GM21381 (cell line): ENCODE measurements around the gene AP4E1.
"Not testable (repeated sequence)": the region's sequence is repeated elsewhere in the genome, so short reads cannot be mapped to it uniquely, and the experiment has no call there.

ENCODE experiments used
- ATAC-seq: cut with Tn5 transposase; IDR thresholded peaks from one replicate; pipeline ENCODE4 v1.9.1; 2021; ENCODE audit warnings: mild to moderate bottlenecking, moderate library complexity; ENCODE audit not compliant: unreplicated experiment

Gene AP4E1

DNA sequence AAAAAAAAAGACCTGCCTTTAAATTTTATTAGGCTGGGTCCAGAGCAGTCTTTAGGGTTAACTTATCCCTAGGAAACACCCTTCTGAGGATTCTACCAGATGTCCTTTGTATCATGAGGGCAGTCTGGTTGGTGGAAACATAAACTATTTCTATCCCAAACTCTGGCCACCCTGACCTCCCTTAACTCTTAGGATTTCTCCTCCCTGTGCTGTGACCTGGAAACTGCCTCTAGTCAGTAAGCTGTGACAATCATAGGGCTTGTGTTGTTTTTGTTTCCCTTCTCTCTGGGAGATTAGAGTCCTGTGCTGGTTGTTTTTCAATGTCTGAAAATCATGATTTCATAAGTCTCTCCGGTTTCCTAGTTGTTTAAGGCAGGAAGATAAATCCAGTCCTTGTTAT is 108.1 kb downstream of the AP4E1 start:
- no peak for ATAC-seq

DNA sequence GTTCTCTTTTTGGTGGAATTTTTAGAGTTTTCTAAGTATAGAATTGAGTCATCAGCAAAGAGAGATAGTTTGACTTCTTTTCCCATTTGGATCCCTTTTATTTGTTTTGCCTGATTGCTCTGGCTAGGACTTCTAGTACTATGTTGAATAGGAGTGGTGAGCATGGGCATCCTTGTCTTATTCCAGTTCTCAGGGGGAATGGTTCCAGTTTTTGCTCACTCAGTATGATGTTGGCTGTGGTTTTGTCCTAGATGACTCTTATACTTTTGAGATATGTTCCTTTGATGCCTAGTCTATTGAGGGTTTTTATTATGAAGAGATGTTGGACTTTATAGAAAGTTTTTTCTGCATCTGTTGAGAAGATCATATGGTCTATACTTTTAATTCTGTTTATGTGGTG is 113.7 kb downstream of the AP4E1 start:
- no peak for ATAC-seq

- no peak for ATAC-seq
Measured at GRCh38 chr15:51023499-51023898, 115.0 kb downstream of the AP4E1 start.

- ATAC-seq: no peak
Measured at GRCh38 chr15:51024735-51025453, 116.4 kb downstream of the AP4E1 start.

- no peak for ATAC-seq
Measured at GRCh38 chr15:51025454-51025846, 117.0 kb downstream of the AP4E1 start.

- ATAC-seq: no peak
Measured at GRCh38 chr15:51030649-51031316, 122.3 kb downstream of the AP4E1 start.

- not testable (repeated sequence) for ATAC-seq
Measured at GRCh38 chr15:51037474-51037873, 129.0 kb downstream of the AP4E1 start.

DNA sequence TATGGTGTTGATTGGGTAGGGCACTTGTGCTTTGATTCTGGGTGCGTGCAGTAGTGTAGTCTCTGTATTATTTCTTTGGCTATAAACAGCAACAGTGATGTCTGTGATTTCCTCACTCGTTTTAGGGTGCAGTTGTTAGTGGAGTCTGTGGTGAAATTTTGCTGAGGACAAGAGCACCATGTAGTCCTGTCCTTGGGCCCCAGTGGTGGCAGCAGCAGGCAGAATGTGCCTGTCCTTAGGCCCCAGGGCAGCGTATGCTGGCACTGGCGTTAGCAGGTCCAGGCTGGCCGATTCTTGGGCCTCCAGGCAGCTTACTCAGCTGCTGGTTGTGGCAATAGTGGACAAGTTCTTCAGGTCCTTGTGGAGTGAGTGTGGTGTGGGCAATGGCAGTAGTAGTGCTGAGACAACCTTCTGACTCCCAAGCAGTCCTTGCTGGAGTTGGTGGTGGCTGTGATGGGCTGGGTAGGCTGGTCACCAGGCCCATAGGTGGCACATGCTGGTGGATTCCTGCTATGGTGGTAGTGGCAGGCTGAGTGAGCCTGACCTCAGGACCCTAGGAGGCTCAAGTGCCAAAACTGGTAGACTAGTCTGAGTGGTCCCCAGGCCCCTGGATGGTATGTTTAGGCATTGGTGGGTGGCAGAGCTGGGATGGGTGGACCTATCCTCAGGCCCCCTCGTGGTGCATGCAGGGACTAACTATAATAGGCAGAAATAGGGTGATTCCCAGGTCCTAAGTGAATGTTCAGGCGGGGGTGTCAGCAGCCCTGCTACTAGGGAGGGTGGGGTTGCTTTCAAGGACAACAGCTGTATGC is 129.9 kb downstream of the AP4E1 start:
- ATAC-seq: no peak

- no peak for ATAC-seq
Measured at GRCh38 chr15:51038974-51039319, 130.5 kb downstream of the AP4E1 start.

DNA sequence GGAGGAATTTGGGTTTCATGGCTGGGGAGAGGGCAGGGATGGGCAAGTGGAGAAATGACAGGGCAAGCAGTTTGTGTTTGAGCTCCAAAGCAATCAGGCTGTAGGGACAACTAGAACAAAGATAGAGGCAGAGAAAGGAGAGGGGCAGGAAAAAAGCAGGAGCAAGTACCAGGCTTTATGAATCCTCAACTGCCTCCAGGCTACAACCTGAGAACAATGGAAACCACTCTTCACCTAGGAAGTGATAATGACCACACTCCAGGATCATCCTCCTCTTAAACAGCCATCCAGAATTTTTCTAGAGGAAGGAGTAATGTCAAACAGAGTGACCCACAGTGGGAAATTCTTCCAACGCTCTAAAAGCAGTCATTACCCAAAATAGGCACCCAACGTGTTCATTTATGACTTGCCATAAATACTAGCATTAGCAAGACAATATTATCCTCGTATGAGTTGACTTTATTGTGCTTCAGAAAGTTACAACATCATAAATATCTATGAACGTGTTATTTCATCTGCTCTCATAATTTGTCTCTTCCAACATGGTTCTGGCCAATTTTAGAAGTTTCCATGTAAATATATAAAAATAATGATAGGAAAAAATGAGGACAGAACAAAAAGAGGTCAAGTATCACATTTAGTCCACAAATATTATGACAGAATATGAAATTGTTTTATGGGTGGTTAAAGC is 135.7 kb downstream of the AP4E1 start:
- no peak for ATAC-seq

DNA sequence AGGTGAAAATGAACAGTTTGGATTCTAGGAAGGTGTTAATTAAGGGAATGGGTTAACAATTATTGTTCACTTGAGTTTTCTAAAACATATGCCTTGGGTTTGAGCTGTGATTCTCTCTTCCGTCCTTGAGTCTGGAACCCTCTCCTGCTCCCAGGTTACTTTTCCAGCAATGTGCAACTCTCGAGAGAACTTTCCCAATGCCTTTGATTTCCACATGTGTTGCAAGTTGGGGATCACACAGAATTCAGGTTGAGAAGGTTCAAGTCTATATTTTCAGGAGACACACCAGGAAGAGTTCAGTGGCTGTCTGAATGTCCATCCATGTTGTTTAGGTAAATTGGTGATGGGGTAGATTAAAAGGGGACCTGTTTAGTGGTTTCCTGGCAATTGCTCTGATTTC is 137.5 kb downstream of the AP4E1 start:
- ATAC-seq: no peak

GRCh38 chr15:51046799-51047449 is 138.4 kb downstream of the AP4E1 start:
- ATAC-seq: no peak

DNA sequence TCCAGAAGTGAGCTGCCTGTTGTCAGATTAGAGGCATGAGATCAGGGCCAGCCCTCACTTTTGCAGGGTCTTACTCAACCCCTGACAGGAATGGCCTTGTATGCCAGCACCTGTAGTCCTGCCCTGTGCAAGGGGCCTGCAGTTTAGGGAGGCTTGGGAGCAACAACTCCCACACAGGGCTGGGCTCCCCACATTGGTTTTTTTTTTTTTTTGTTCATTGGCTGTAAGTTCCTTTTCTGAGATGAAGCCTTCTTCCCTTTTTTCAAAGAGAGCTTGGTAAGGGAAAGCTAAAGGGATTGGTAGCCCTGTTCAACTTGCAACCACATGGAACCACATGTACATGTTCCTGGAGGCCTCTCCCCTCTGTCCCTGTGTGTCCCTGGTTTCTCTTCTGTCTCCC is 139.8 kb downstream of the AP4E1 start:
- no peak for ATAC-seq

DNA sequence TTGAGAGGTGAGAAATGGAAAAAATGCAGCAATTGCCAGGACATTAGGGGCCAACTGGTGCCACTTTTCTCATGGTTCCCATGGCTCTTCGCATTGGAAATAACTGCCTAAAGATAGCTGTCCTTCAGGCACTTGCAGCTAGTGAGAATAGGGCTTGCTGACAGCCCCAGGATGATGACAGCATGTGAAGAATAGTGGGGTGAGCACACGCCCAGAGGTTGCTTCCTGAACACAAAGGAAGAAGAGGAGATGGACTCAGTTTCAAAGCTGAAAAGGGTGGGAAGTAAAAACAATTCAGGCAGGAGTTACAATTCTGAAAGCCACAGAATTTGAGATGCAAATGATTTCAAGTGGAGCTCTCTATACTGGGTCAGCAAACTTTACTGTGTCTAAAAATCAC is 140.6 kb downstream of the AP4E1 start:
- ATAC-seq: no peak

- ATAC-seq: no peak
Measured at GRCh38 chr15:51051776-51052175, 143.3 kb downstream of the AP4E1 start.

DNA sequence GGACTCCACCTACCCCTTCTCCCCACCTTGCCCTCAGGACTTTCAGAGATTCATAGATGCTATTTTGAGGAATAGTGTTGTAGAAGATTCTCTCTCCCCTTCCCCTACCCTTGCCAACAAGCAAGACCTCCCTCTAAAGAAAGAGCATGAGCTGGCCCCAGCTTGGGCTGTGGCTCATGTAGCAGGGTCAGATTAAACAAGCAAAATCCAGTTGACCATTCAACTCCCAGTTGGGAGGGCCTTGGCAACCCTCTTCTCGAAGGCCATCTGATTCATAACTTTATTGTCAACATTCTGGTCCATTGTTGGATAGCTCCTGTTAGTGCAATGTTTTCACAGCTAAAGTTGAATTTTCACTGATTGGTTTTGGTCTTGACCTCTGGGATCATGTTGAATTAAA is 145.1 kb downstream of the AP4E1 start:
- no peak for ATAC-seq

DNA sequence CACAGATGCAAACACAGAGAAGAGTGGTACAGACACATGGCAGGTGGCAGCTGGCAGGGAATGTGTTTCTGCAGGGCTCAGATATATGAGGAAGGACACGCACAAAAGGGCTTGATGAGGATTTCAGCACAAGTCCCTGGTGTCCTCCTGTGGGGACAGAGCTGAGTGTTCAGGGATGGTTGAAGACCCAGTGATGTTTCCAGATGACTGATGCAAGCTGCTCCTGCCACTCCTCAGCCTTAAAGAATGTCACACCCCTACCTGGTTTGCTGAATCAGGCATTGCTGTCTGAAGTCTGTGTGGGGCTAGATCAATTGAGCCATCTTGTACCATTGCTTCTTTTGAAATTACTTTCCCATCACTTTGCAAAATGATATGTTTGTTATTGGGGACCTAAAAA is 146.1 kb downstream of the AP4E1 start:
- ATAC-seq: no peak
